GM18868 (cell line): ENCODE measurements around the gene ZNF236.
"Not testable (repeated sequence)": the region's sequence is repeated elsewhere in the genome, so short reads cannot be mapped to it uniquely, and the experiment has no call there.

Experiments used
- ATAC-seq: cut with Tn5 transposase; IDR thresholded peaks from one replicate; pipeline ENCODE4 v1.9.1; 2021; ENCODE audit warnings: mild to moderate bottlenecking, moderate library complexity; ENCODE audit not compliant: unreplicated experiment

The ZNF236 gene

GRCh38 chr18:77001979-77002378 lies 179.6 kb downstream of the ZNF236 start:
- no peak for ATAC-seq

GRCh38 chr18:77002496-77002895 lies 180.1 kb downstream of the ZNF236 start:
- ATAC-seq: no peak

DNA sequence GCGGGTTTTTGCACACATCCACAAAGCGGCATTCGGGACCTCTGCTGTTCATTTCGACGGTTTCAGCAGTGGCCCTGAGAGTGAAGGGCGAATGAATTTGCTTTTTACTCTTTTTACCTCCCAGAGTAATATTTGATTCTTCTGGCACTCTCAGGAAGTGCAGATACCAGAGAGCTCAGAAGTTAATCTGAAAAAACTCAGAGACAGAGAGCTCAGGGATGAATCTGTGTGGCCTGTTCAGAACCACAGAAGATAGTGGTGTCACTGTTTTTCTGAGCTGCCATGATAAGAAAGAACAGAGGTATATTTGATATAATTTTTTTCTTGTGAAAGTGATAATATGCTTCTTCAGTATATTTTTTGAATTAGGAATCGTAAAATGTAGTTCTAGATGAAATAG lies 181.0 kb downstream of the ZNF236 start:
- ATAC-seq: no peak

GRCh38 chr18:77004555-77005380 lies 182.4 kb downstream of the ZNF236 start:
- no peak for ATAC-seq

DNA sequence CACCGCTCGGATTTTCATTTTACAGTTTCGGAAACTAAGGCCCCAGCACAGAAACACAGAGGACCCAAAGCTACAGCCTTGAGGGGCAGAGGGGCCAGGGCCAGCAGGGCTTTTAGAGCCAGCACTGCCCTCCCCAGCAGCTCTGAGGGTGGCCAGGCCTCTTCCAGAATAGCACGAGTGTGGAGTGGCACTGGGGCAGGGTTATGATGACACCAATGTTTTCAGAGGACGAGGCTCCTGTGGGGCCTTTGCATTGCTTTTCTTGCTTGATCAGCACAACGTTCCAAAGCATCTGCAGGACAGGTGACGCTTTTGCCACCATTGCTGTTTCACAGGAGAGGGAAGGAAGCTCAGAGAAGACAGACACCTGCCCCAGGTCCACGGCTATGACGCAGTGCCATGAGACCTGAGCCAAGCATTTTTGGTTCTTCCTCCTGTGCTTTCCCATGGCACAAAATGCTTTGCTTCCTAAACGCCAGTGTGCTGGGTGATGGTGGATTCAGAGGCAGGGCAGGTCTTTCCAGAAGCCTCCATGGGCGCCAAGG lies 183.4 kb downstream of the ZNF236 start:
- ATAC-seq: no peak

GRCh38 chr18:77006305-77007175 lies 184.2 kb downstream of the ZNF236 start:
- no peak for ATAC-seq

DNA sequence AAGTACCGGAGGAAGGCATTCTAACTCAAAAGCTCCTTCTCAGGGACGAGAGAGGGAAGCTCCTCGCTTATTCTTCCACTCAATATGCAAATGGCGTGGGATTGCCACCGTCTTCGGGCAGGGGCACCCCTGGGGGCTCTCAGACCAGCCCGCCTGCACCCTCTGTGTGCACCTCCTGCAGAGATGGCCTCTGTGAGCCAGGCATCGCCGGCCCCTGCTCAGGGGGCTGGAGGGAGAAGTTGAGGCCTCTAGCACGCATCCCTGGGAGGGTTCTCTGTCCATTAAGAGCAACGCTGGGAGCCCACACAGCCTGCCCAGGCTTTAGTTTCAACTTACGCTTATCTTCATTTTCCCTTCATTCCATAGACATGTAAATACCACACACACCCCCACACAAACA lies 184.9 kb downstream of the ZNF236 start:
- no peak for ATAC-seq

GRCh38 chr18:77008006-77008405 lies 185.6 kb downstream of the ZNF236 start:
- no peak for ATAC-seq

DNA sequence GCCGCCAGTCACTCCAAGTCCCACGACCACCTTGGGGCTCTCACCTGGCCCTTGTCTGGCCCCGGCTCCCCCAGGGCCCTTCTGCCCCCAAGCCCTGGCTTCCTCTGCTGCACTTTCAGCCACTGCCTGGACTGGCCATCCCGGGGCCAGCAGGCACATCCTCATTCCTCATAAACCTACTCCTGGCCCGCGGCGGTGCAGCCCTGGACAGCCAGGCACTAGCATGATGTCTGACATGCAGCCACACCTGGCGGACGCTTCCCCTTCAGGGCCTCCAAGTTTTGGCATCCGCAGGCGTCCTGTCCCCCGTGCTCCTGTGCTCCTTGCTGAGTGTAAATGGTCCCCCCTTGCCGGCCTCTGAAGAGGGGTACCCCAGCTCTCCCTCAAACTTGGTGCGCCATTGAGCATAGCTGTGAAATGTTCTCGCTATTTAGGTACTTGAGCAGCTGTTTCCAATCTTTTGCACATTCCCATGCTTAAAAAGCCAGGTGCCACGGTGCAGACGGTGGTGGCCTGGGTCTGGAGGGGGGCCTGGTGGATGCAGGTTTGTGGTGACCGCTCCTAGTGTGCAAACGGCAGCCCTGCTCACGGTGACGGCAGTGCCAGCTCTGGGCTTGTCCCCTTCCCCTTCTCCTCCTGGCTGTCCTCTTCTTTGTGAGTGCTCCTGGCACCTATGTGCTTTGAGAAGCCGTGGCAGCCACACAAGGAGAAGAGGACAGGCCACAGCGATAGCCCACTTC lies 186.4 kb downstream of the ZNF236 start:
- no peak for ATAC-seq

DNA sequence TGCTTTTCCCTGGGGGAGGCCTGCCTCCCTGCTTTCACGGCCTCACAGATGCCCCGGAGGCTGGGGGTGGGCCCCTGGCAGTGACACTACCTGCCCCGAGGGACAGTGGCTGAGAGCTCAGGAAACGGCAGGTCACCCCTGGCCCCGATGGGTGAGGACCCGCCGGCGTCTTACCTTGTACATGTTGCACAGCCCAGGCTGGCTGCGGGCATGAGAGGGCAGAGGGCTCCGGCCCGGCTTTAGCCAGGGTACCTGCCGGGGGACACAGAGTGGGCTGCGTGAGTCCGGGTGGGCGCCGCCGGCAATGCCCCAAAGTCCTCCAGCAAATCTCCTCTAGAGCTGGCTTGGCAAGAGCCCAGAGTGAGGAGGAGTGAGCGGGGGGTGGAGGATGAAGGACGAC lies 187.3 kb downstream of the ZNF236 start:
- no peak for ATAC-seq

DNA sequence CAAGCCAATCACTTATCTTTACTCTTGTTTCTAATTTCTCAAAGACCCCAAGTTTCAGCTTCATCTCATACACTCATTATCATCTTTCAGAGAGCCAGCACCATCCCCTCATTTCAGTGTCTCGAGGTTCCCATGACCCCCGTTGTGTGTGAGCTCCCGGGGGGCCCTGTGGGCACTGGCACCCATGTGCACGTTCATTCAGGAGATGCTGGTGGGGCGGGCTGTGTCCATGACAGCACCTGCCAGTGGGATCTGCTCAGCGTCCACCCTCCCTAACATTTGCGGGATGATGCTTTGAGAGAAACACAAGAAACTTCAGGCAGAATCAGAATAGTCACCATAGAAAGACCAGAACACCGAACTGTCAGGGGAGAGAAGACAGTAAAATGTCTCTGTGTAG lies 189.8 kb downstream of the ZNF236 start:
- no peak for ATAC-seq

DNA sequence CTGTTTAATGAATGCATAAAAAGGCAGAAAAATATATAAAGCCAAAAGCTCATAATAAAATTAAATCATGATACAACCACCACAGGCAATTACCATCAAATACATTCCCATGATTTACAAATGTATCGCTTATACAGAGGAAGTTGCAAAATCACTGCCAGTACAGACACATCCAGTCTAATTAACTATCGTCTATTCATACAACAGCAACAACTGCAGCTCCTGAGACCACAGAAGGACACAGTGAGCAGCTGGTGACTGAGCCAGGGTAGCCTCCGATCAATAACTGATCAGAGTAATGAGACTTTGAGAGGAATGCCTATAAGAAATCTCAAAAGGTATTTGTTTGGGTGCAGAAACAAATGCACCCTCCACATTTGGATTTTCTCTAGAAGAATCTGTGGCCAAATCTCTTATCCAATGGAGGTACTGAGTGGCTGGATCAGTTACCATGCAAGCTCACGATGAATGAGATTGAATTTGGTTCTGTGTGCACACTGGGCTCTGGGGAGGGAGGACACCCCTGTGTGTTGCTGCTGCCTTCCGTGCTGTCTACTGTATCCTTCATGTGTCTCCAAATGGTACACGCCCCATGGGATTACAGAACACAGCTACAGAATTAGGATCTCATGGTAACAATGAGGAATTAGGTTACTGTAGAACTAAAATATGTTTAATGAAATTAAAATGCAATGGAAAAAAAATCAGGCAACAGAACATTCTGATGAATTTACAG lies 190.6 kb downstream of the ZNF236 start:
- ATAC-seq: no peak

GRCh38 chr18:77013811-77014521 lies 191.6 kb downstream of the ZNF236 start:
- no peak for ATAC-seq

GRCh38 chr18:77014538-77014937 lies 192.2 kb downstream of the ZNF236 start:
- ATAC-seq: no peak

- no peak for ATAC-seq
These were observed 192.8 kb downstream of the ZNF236 start for GRCh38 chr18:77015169-77015568.

GRCh38 chr18:77015771-77016710 lies 193.7 kb downstream of the ZNF236 start:
- ATAC-seq: no peak

DNA sequence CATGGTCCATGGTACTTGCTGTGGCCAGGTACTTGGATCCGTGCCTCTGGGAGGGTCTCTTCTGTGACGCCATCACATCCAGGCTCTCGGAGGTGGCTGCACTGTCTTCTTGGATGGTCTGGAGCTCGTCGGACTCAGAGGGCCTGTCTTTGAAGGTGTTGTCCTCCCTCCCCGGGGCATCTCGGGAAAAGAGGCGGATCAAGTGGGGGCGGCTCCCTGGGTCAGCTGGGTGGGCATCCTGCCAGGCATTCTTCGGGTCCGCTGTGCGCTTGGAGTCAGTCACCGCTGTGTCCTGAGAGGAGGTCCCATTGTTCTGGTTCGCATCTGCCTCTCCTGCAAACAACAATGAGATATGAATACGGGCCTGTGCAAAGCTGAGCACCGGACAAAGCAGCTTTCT lies 194.6 kb downstream of the ZNF236 start:
- no peak for ATAC-seq

GRCh38 chr18:77017355-77017754 lies 195.0 kb downstream of the ZNF236 start:
- ATAC-seq: no peak

GRCh38 chr18:77018650-77019049 lies 196.3 kb downstream of the ZNF236 start:
- ATAC-seq: not testable (repeated sequence)
